Lung (tissue), 12 donors: ENCODE data around the gene ST6GALNAC3. TPM values are rescaled to one million over a fixed set of nuclear protein-coding genes. Genes with fewer than 3 reads are reported as not detected.
"Not testable (repeated sequence)": the region's sequence is repeated elsewhere in the genome, so short reads cannot be mapped to it uniquely, and the experiment has no call there.

ENCODE experiments used
- ATAC-seq: fragments of 200-7000 bp; cut with Tn5 transposase; one replicate; pipeline ENCODE4 v1.9.1; 2020; ENCODE audit warnings: moderate number of reproducible peaks; ENCODE audit not compliant: insufficient read depth, low FRiP score
- DNase-seq, 3 donors: peaks; one replicate each; pipeline ENCODE4 v3.0.0-alpha.2; 2013 to 2017
- H3K27ac ChIP-seq, 2 donors: one replicate each; pipeline ENCODE4 v1.5.1; 2013; ENCODE audit warnings: mild to moderate bottlenecking in 2 of 2, moderate library complexity in 2 of 2, control low read depth in 1 of 2, inconsistent platforms in 1 of 2, low read depth in 1 of 2, low read length in 1 of 2
- H3K27me3 ChIP-seq, 3 donors: one replicate each; pipeline ENCODE4 v1.5.1; 2013; ENCODE audit warnings: low read length in 2 of 3; ENCODE audit not compliant: control insufficient read depth in 3 of 3, insufficient read depth in 3 of 3
- H3K36me3 ChIP-seq, 4 donors: one replicate each; pipeline ENCODE4 v1.5.1; 2013; ENCODE audit warnings: low read length in 4 of 4, mild to moderate bottlenecking in 1 of 4, moderate library complexity in 1 of 4; ENCODE audit not compliant: control insufficient read depth in 4 of 4, insufficient read depth in 4 of 4
- H3K4me1 ChIP-seq, 5 donors: one replicate each; pipeline ENCODE4 v1.5.1; 2013; ENCODE audit warnings: low read length in 5 of 5, mild to moderate bottlenecking in 2 of 5, moderate library complexity in 1 of 5; ENCODE audit not compliant: control insufficient read depth in 5 of 5, insufficient read depth in 5 of 5
- H3K4me3 ChIP-seq: one replicate; pipeline ENCODE4 v1.5.1; 2013; ENCODE audit warnings: mild to moderate bottlenecking, control low read depth, moderate library complexity
- H3K9ac ChIP-seq, 2 donors: one replicate each; pipeline ENCODE4 v1.5.1; 2013; ENCODE audit warnings: low read length in 2 of 2, control low read depth in 1 of 2; ENCODE audit not compliant: insufficient read depth in 1 of 2
- H3K9me3 ChIP-seq, 4 donors: one replicate each; pipeline ENCODE4 v1.5.1; 2013; ENCODE audit warnings: low read length in 3 of 4, mild to moderate bottlenecking in 1 of 4, moderate library complexity in 1 of 4; ENCODE audit not compliant: control insufficient read depth in 4 of 4, insufficient read depth in 3 of 4
- WGBS, 2 donors: extraction: QIAGEN DNeasy Blood & Tissue Kit; methylation state at CpG; one replicate each; pipeline ENCODE4 v1.1.7; 2013; 5-methylcytosine and 5-hydroxymethylcytosine counted together
- polyA plus RNA-seq, 2 donors: library from polyadenylated mRNA; stranded (reverse); fragments of 200-250 nt; gene quantifications; one replicate each; pipeline ENCODE4 v1.2.1, GENCODE V29; 2013
- total RNA-seq, 2 donors: library from RNA; depleted of rRNA in 1 of 2; stranded (reverse); fragments of >200 nt in 1 of 2; gene quantifications; one replicate each; pipeline ENCODE4 v1.2.1, GENCODE V29; 2014 to 2021
- TF ChIP-seq, protein P1 (sequence below): IDR thresholded peaks from 2 replicates; pipeline ENCODE4 v1.5.1; 2012; ENCODE audit warnings: mild to moderate bottlenecking; ENCODE audit errors: control extremely low read depth, extremely low read depth
- donor health status: control.
- donor health status: control.
- donor health status: Bipolar disorder and iron deficiency.
- donor health status: healthy.
- donor health status: DM: yes; HTN: yes; CAD: no.

Gene ST6GALNAC3
- total and polyA plus RNA-seq, 4 donors = 2.7 to 17.9 (median 12.2) TPM

- H3K27ac ChIP-seq = no peak overlapping the region
- no peaks in the 10 kb centered on the region for H3K36me3 ChIP-seq
- H3K9me3 ChIP-seq = peaks cover 0 to 4% (median 0%) of the 10 kb centered on the region in 4 donors
- peak in 1 of 3 donors; percentile 5 for DNase-seq
- 84 to 88% methylated on average over 7 of the region's 7 CpGs for WGBS, 2 donors
- H3K27me3 ChIP-seq = no peaks in the 10 kb centered on the region
- ATAC-seq = no peak
- no peak overlapping the region for H3K9ac ChIP-seq
- TF ChIP-seq, protein P1, sequence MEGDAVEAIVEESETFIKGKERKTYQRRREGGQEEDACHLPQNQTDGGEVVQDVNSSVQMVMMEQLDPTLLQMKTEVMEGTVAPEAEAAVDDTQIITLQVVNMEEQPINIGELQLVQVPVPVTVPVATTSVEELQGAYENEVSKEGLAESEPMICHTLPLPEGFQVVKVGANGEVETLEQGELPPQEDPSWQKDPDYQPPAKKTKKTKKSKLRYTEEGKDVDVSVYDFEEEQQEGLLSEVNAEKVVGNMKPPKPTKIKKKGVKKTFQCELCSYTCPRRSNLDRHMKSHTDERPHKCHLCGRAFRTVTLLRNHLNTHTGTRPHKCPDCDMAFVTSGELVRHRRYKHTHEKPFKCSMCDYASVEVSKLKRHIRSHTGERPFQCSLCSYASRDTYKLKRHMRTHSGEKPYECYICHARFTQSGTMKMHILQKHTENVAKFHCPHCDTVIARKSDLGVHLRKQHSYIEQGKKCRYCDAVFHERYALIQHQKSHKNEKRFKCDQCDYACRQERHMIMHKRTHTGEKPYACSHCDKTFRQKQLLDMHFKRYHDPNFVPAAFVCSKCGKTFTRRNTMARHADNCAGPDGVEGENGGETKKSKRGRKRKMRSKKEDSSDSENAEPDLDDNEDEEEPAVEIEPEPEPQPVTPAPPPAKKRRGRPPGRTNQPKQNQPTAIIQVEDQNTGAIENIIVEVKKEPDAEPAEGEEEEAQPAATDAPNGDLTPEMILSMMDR = no peak
- H3K4me1 ChIP-seq = peaks cover 0 to 22% (median 5%) of the 10 kb centered on the region in 5 donors
- H3K4me3 ChIP-seq = no peak overlapping the region
Measured at GRCh38 chr1:76337542-76338219, 263.1 kb downstream of the ST6GALNAC3 start.

- 79 to 89% methylated on average over 2 of the region's 2 CpGs for WGBS, 2 donors
- Histone ChIP-seq H3K27me3 (no peaks in the 10 kb centered on the region), H3K4me1 (peaks cover 0 to 25% (median 5%) of the 10 kb centered on the region in 5 donors), H3K4me3 (no peak overlapping the region), H3K36me3 (no peaks in the 10 kb centered on the region), H3K9ac (no peak overlapping the region), H3K27ac (no peak overlapping the region), H3K9me3 (peaks cover 0 to 4% (median 0%) of the 10 kb centered on the region in 4 donors)
- ATAC-seq = no peak
- TF ChIP-seq, protein P1 = no peak
- peak in 2 of 3 donors; percentile 38 to 52 for DNase-seq
Measured at GRCh38 chr1:76340056-76340455, 265.5 kb downstream of the ST6GALNAC3 start.

DNA sequence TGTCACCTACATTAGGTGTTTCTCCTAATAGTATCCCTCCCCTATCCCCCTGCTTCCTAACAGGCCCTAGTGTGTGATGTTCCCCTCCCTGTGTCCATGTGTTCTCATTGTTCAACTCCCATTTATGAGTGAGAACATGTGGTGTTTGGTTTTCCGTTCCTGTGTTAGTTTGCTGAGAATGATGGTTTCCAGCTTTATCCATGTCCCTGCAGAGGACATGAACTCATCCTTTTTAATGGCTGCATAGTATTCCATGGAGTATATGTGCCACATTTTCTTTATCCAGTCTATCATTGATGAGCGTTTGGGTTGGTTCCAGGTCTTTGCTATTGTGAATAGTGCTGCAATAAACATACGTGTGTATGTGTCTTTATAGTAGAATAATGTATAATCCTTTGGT, 267.3 kb downstream of the ST6GALNAC3 start:
- not testable (repeated sequence) for H3K4me3 ChIP-seq, H3K27ac ChIP-seq, H3K27me3 ChIP-seq, ATAC-seq, H3K9me3 ChIP-seq, H3K36me3 ChIP-seq, H3K9ac ChIP-seq, DNase-seq
- 94 to 96% methylated on average over 2 to 3 of the region's 3 CpGs for WGBS, 2 donors
- H3K4me1 ChIP-seq = peaks cover 0 to 13% (median 3%) of the 10 kb centered on the region in 5 donors

GRCh38 chr1:76343356-76343755, 268.8 kb downstream of the ST6GALNAC3 start:
- no peaks in the 10 kb centered on the region for H3K36me3 ChIP-seq
- peak in 2 of 3 donors; percentile 31 to 73 for DNase-seq

More at GRCh38 chr1:76343356-76343755, 268.8 kb downstream of the ST6GALNAC3 start:
- H3K27ac ChIP-seq = no peak overlapping the region
- WGBS, 2 donors = 80 to 81% methylated on average over 4 of the region's 4 CpGs
- no peak overlapping the region for H3K4me3 ChIP-seq
- no peak for ATAC-seq
- no peak overlapping the region for H3K9ac ChIP-seq
- H3K4me1 ChIP-seq = peaks cover 0 to 2% (median 0%) of the 10 kb centered on the region in 5 donors
- peaks cover 0 to 1% (median 0%) of the 10 kb centered on the region in 4 donors for H3K9me3 ChIP-seq
- TF ChIP-seq, protein P1 = no peak
- no peaks in the 10 kb centered on the region for H3K27me3 ChIP-seq
